SK-N-MC (cell line): ENCODE data around the gene IZUMO1.

Experiments
- EZH2 ChIP-seq: fragments of 200-600 bp; sonication (generic); IDR thresholded peaks from one replicate; pipeline ENCODE4 v1.6.1; 2017; ENCODE audit warnings: antibody characterized with exemption
- FOXP2 ChIP-seq: optimal IDR thresholded peaks from 2 replicates; pipeline ENCODE3; 2011; ENCODE audit warnings: mild to moderate bottlenecking, moderate library complexity; ENCODE audit not compliant: insufficient read depth; ENCODE audit errors: extremely low read length, control extremely low read depth
- POLR2AphosphoS5 ChIP-seq: IDR thresholded peaks from 2 replicates; pipeline ENCODE4 v1.6.1; 2012; ENCODE audit warnings: mild to moderate bottlenecking, low read depth, low read length, borderline replicate concordance

- no peak for TF ChIP-seq EZH2
- TF ChIP-seq POLR2AphosphoS5 = no peak
- no peak for TF ChIP-seq FOXP2
Measured at GRCh38 chr19:48751845-48752495, 5.3 kb upstream of the IZUMO1 start.
